Forelimb muscle (tissue), 1 donor: ENCODE data around the gene C12orf54. TPM values are rescaled to one million over a fixed set of nuclear protein-coding genes. Genes with fewer than 3 reads are reported as not detected.
"Not testable (repeated sequence)": the region's sequence is repeated elsewhere in the genome, so short reads cannot be mapped to it uniquely, and the experiment has no call there.

Experiments used
- DNase-seq: peaks from one replicate; pipeline ENCODE4 v3.0.0-alpha.2; 2013; ENCODE audit warnings: low read depth
- polyA plus RNA-seq: library from polyadenylated mRNA; unstranded; fragments of 120-200 nt; gene quantifications from one replicate; pipeline ENCODE4 v1.2.1, GENCODE V29; 2013; ENCODE audit not compliant: insufficient read length

C12orf54 gene
- 0.44 TPM for polyA plus RNA-seq

DNA sequence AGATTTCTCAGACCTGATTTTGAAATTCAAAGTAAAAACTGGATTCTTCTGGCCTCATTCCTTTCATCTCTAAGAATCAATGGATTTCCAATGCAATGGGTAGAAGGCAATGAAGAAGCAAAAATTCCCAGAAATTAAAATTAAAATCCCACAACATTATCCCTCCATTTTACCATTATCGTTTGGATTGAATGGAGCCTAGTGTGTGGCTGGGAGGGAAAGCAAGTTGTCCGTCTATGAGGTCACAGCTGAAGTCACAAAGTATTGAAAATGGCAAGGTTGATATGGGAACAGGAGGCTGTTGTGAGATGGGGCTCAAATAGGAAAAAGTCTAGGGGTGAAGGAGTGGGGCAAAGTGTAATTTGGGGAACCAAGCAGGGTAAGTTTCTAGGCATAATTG is at the start of gene C12orf54:
Gene C12orf54, plus strand, starts transcription at position 301 of the 400 bp plus-strand sequence. CDS start 799 bp downstream, outside the sequence.
- no peak for DNase-seq

DNA sequence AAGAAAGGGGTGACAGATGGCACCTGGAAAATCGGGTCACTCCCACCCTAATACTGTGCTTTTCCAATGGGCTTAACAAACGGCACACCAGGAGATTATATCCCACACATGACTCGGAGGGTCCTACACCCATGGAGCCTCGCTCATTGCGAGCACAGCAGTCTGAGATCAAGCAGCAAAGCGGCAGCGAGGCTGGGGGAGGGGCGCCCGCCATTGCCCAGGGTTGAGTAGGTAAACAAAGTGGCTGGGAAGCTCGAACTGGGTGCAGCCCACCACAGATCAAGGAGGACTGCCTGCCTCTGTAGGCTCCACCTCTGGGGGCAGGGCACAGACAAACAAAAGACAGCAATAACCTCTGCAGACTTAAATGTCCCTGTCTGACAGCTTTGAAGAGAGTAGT is 48.3 kb upstream of the C12orf54 start:
- DNase-seq = not testable (repeated sequence)

DNA sequence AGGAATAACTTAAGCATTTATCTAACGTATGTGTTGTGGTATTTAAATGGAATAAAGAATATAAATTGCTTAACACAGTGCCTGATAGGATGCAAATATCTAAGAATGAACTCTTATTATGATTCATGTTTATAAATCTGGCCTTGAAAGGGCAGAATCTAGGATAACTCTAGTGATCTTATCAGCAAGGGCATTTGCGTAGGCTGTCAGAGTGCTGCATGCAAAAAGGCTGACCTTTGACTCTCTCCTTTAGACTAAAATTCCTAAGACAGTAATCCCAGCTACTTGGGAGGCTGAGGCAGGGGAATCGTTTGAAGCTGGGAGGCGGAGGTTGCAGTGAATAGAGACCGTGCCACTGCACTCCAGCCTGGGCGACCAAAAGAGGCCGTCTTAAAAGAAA is 41.2 kb upstream of the C12orf54 start:
- DNase-seq = no peak

DNA sequence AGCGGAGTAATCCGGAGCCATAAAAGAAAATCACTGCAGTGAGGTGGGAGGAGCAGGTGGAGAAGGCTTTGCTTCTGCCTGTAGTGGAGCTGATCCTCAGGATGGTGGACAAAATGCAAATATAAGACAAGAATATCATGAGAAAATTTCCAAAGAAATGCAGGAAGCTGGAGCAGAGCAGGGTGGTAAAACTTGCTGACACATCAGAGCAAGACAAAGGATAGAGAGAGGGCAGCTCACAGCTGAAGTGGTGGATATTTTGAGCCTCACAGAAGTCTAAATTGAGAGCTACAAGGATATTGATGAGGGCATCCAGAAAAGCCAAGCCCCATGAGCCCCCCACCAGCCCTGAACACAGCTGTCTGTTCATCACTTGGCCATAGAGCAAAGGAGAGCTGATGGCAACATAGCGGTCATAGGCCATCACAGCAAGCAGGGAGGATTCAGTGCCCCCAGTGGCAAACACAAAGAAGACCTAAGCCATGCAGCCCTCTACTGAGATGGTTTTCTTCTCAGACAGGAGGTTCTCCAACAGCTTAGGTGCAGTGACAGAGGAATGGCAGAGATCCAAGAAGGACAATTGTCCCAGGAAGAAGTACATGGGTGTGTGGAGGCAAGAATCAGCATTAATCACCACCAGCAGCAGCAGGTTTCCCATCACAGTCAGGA is 40.0 kb upstream of the C12orf54 start:
- DNase-seq = no peak

DNA sequence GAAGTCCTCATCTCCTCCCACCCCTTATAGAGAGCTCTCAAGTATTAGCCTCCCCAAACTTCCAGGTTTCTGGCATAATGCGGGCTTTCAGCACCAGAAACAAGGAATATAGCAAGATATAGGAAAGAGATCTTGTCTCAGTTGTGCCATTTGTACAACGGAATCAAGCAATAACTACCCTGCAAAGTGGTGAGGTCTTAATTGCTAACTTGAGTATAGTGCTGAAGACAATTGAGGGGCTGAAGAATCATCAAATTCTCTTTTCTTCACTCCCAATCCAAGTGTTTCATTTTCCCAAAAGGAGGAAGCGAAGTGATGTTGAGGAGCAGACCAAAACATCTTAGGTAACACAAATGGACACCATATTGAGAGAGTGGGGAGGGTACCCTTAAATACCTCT is 36.8 kb upstream of the C12orf54 start:
- DNase-seq = no peak

DNA sequence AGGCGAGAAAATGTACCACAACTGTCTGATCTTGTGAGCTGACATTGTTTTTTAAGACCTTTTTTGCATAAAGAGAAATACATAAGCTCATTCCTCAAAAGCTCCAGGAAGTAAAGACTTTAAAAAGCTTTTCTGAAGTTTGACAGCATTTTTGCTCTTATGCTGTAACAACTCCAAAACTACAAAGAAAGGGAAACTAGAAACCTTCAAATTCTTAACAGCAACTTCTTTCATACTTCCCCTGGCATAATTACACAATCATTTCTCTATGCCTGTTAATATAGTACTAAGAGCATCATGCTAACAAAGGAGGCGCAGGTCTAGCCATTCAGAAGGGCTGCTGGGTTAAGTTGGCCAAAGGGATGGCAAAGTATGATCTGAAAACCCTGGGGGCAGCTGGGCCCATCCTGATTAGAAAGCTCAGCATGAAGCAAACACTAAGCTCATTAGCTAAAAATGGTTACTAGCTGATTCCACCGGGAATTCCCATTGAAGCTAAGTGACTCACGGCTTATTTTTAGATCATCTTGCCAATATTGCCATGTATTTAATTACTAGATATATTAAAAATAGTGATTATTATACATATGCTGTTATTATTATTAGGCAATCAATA is 36.0 kb upstream of the C12orf54 start:
- DNase-seq = no peak

DNA sequence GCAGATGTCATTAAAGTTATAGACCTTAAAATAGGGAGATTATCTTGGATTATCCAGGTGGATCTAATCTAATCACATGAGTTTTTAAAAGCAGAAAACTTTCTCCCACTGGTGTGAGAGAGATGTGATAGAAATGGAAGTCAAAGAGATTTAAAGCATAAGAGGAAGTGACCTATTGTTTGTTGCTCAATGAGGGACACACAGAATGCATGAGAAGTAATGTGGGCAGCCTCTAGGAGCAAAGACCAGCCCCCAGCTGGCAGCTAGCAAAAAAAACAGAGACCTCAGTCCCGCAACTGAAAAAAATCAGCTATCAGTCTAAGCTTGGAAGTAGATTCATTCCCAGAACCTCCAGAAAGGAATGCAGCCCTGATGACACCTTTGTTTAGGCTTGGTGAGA is 34.5 kb upstream of the C12orf54 start:
- no peak for DNase-seq

DNA sequence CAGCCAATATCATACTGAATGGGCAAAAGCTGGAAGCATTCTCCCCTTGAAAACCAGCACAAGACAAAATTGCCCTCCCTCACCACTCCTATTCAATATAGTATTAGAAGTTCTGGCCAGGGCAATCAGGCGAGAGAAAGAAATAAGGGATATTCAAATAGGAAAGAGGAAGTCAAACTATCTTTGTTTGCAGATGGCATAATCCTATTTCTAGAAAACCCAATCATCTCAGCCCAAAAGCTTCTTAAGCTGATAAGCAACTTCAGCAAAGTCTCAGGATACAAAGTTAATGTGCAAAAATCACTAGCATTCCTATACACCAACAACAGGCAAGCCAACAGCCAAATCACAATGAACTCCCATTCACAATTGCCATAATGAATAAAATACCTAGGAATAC is 30.9 kb upstream of the C12orf54 start:
- no peak for DNase-seq

DNA sequence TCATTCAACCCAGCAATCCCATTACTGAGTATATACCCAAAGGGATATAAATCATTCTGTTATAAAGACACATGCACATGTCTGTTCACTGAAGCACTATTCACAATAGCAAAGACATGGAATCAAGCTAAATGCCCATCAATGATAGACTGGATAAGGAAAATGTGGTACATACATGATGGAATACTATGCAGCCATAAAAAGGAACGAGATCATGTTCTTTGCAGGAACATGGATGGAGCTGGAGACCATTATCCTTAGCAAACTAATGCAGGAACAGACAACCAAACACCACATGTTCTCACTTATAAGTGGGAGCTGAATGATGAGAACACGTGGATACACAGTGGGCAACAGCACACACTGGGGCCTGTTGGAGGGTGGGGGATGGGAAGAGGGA is 29.3 kb upstream of the C12orf54 start:
- DNase-seq = not testable (repeated sequence)

DNA sequence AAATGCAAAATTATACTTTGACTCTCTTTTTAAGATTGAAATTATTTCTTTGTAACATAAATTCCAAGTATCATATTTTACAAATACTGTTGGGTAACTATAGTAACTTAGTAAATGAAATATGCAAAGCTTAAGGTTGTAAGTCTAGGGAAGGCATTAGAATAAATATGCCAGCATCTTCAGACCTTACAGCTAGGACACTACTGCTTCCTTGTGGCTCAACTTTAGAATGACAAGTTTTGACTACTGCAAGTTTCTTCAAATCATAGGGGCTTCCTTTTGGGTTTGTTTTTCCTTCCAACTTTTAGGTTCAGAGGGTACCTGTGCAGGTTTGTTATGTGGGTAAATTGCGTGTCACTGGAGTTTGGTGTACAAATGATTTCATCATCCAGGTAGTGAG is 27.6 kb upstream of the C12orf54 start:
- DNase-seq = no peak

DNA sequence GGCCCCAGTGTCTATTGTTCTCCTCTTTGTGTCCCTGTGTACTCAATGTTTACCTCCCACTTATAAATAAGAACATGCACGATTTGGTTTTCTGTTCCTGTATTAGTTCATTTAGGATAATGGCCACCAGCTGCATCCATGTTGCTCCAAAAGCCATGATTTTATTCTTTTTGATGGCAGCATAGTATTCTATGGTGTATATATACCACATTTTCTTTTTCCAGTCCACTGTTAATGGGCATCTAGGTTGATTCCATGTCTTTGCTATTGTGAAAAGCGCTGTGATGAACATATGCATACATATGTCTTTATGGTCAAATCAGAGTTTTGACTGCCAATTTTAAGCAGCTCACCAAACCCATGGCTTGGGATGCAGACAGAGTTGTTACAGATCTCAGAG is 27.2 kb upstream of the C12orf54 start:
- DNase-seq = no peak

DNA sequence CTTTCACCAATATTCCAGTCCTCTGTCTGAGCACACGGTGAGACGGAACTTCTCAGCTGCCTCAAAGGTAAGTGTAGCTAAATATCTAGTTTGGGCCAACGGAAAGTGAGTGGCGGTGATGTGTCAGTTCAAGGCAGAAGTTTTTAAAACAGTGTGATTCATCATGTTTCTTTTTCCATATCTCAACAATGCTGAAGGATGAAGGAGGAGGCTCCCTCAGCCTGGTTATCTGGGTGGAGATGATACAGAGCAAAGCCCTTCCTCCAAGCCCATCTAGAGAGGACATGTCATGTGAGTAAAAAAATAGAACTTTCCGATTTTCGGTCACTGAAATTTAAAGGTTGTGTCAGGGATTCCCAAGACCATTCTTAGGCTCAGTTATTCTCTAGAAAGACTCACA is 23.0 kb upstream of the C12orf54 start:
- DNase-seq = no peak

DNA sequence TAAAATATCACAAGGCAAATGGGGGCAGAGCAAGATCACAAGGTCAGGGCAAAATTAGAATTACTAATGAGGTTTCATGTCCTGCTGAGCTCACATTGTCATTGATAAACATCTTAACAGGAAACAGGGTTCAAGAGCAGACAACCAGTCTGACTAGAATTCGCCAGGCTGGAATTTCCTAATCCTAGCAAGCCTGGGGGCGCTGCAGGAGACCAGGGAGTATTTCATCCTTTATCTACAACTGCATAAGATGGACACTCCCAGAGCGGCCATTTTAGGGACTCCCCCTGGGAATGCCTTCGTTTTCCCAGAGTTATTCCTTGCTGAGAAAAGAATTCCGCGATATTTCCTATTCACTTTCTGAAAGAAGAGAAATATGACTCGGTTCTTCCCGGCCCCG is 13.3 kb upstream of the C12orf54 start:
- DNase-seq = not testable (repeated sequence)

DNA sequence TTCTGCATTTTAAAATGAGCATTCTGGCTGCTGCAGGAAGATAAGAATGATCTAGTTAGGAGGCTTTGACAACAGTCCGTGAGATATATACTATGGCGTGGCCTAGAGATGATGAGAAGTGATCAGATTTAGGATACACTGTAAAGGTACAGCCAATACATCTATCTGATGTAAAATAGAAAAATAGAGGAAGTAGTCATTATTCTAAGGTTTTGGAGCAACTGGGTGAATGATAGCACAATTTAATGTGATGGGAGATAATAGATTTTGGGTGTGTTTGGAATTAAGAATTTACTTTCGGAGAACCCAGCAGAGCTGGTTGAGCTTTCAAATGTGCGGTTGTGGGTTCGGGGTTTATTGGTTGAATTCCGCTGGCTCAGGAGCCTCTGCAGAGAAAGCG is 10.0 kb upstream of the C12orf54 start, which contains the start of gene ANP32D:
Gene ANP32D, plus strand, starts transcription at position 301 of the 400 bp plus-strand sequence. CDS start 106 bp downstream, outside the sequence.
- no peak for DNase-seq

DNA sequence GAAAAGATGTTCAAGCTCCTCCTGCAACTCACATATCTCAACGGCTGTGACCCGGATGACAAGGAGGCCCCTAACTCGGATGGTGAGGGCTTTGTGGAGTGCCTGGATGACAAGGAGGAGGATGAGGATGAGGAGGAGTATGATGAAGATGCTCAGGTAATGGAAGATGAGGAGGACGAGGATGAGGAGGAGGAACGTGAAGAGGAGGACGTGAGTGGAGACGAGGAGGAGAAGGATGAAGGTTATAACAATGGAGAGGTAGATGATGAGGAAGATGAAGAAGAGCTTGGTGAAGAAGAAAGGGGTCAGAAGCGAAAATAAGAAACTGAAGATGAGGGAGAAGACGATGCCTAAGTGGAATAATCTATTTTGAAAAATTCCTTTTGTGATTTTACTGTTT is 9.2 kb upstream of the C12orf54 start:
- DNase-seq = no peak

DNA sequence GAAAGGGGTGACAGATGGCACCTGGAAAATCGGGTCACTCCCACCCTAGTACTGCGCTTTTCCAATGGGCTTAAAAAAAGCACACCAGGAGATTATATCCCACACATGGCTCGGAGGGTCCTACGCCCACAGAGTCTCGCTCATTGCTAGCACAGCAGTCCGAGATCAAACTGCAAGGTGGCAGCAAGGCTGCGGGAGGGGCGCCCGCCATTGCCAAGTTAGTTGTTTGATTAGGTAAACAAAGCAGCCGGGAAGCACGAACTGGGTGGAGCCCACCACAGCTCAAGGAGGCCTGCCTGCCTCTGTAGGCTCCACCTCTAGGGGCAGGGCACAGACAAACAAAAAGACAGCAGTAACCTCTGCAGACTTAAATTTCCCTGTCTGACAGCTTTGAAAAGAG is 7.8 kb upstream of the C12orf54 start:
- DNase-seq = not testable (repeated sequence)

DNA sequence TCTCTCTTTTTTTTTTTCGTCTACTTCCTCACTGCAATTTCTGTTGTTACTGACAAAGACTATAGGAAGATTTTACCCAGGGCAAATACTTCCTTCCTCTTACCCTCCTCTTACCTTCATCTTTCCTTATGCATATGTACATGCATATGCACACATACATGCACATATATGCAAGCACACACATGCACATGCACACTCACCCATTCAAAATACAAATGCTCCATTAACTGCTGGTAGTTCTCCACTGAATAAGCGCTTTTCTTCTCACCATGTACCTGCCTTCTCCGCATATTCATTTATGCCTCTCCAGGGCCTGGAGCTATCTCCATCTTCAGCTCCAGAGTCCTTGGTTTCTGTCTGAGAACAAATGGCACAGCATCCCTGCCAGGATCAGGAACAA is 632 bp downstream of the C12orf54 start:
- no peak for DNase-seq

DNA sequence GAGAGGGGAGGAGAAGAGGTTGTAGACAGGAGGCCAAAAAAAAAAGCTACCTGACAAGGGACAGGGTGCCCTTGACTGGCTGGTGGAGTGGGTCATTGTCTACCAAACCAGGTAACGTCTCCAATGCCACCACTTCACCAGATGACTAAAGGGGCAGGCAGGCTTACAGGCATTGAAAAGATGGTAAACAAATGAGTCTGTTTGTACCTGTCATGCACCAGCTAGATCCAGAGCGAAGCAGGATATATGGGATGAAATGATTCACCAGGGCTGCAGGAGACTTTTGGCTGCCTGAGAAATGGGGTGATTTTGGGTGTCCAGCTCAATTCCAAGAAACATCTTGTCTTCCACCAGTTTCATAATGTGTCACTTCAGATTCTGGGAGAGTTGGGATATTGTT is 4.0 kb downstream of the C12orf54 start:
- DNase-seq = no peak

DNA sequence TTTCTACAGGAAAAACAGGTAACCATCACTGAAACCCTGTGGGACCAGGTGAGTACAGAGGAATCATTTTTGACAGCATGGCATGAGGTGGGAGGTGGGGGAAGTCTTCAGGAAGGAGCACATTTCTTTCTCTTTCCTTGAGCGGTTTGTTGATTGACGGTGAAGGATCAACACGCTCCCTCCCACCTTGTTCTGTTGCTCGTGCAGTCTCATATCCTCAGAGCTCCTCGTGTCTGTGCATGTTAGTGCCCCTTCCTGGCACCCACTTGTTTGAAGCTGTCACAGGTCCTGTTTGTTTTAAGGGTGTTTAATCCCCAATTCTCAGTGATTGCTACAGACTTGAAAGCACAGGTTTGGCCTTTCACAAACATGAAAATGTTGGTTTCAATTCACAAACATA is 4.4 kb downstream of the C12orf54 start:
- DNase-seq = no peak

DNA sequence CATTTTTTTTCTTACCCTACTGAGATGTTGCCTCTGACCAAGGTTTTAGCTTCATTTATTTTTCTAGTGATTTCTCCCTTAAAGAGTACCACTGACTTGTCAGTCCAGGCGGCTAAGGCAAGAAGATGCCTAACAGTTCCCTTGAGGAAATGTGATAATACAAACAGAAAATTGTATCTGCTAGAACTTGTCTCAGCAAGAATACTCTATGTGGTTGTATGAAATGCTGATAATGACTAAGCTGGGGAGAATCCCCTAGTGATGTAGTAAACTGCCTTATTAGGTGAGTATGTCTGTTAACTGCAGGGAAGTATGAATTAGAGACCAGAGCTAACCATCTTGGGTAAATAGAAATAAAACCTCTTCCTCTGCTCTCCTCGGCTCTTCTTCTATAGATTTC is 6.7 kb downstream of the C12orf54 start:
- DNase-seq = no peak

DNA sequence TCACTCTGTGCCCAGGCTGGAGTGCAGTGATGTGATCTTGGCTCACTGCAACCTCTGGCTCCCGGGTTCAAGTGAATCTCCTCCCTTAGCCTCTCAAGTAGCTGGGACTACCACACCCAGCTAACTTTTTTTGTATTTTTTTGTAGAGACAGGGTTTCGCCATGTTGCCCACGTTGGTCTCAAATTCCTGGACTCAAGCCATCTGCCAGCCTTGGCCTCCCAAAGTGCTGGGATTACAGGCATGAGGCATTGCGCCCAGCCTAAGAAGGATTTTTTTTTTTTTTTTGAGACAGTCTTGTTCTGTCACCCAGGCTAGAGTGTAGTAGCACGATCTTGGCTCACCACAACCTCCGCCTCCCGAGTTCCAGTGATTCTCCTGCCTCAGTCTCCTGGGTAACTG is 7.2 kb downstream of the C12orf54 start:
- DNase-seq = not testable (repeated sequence)

DNA sequence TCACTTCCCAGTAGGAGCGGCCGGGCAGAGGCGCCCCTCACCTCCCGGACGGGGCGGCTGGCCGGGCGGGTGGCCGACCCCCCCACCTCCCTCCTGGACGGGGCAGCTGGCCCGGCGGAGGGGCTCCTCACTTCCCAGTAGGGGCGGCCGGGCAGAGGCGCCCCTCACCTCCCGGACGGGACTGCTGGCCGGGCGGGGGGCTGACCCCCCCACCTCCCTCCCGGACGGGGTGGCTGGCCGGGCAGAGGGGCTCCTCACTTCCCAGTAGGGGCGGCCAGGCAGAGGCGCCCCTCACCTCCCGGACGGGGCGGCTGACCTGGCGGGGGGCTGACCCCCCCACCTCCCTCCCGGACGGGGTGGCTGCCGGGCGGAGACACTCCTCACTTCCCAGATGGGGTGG is 18.0 kb downstream of the C12orf54 start:
- not testable (repeated sequence) for DNase-seq

DNA sequence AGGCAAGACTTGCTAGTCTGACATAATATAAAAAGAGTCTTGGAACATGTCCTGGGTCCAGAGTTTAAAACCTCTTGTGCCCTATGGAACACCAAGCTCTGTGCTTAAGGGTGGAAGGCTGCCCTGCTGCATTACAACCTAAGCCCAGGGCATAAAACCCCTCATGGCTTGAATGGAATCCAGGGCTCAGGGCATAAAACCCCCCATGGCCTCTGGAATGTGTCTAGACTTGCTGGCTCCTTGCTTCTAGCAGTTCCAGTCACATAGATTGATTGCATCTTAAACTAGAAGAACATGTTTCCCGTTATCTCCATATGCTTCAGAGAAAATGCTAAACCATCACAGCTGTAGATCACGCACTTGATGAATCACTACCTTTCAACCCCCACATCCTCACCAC is 24.5 kb downstream of the C12orf54 start:
- not testable (repeated sequence) for DNase-seq

DNA sequence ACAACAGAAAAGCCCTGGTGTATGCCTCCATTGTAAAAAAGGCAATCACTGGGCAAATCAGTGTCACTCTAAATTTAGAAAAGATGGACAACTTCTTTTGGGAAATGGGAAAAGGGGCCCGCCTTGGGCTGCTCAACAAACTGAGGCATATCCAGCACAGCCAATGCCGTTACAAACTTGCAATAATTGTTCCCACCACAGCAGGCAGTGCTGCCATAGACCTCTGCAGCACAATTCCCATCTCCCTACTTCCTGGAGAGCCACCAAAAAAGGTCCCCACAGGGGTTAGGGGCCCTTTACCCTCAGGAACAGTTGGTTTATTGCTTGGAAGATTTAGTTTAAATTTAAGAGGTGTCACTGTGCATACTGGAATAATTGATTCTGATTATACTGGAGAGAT is 26.7 kb downstream of the C12orf54 start:
- no peak for DNase-seq
